Keratinocyte (primary cell): ENCODE data around the gene PDZD2.

ENCODE experiments used
- CTCF ChIP-seq, 3 experiments: IDR thresholded peaks in 1 of 3; conservative IDR thresholded peaks in 1 of 3; optimal IDR thresholded peaks in 1 of 3; 2 replicates in 2 of 3; 3 replicates in 1 of 3; pipeline versions ENCODE3 to v1.5.1; 2011; ENCODE audit warnings: low read length in 3 of 3, mild to moderate bottlenecking in 3 of 3, moderate library complexity in 2 of 3, control low read depth in 1 of 3, inconsistent platforms in 1 of 3; ENCODE audit not compliant: insufficient read depth in 2 of 3; ENCODE audit errors: extremely low read depth in 1 of 3
- EZH2 ChIP-seq: IDR thresholded peaks from one replicate; pipeline ENCODE4 v1.6.1; 2012; ENCODE audit warnings: inconsistent platforms, mild to moderate bottlenecking, low read length, moderate library complexity

DNA sequence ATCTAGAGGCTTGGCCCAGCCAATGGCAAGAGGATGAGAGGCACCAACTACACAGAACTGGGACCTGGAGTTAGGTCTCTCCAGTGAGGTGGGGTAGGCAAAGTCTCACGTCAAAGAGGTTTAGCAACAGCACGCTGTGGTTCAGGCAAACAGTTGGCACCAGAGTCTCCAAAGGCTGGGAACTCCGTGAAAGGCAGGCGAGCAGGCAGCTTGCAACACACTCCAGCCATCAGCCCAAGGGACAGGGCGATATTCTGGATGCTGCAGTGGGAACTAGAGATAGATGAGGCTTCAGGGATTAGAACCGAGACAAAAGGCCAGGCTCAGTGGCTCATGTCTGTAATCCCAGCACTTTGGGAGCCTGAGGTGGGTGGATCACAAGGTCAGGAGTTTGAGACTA, 129.1 kb downstream of the PDZD2 start:
- TF ChIP-seq CTCF (optimal IDR thresholded peaks at IDR 0.05 in 1 of 3, IDR thresholded peaks at IDR 0.05 in 1 of 3, conservative IDR thresholded peaks at IDR 0.05 in 1 of 3; ENCODE audit: extremely low read depth in 1 of 3, insufficient read depth in 2 of 3, low read length in 3 of 3) = no peak
- no peak for TF ChIP-seq EZH2
